Anterior cingulate cortex (tissue), 58 donors: ENCODE data around the gene FYCO1.

Experiments
- DNase-seq, 58 donors: peaks; one replicate each; lab custom pipeline; 2025; lab: John Stamatoyannopoulos, UW

The FYCO1 gene

GRCh38 chr3:45985532-45986302 lies 9.9 kb downstream of the FYCO1 start:
- DNase-seq, result no peak

- no peak for DNase-seq
These were observed 11.0 kb downstream of the FYCO1 start for GRCh38 chr3:45984331-45985312.

- no peak for DNase-seq
These were observed 11.9 kb downstream of the FYCO1 start for GRCh38 chr3:45983770-45984169.

GRCh38 chr3:45981346-45982074 lies 14.1 kb downstream of the FYCO1 start:
- no peak for DNase-seq

GRCh38 chr3:45980819-45981218 lies 14.8 kb downstream of the FYCO1 start:
- no peak for DNase-seq

GRCh38 chr3:45980229-45980813 lies 15.3 kb downstream of the FYCO1 start:
- no peak for DNase-seq

GRCh38 chr3:45979378-45979777 lies 16.2 kb downstream of the FYCO1 start:
- DNase-seq, result no peak

GRCh38 chr3:45978006-45978761 lies 17.4 kb downstream of the FYCO1 start:
- DNase-seq, result no peak

GRCh38 chr3:45976191-45977091 lies 19.2 kb downstream of the FYCO1 start:
- no peak for DNase-seq

GRCh38 chr3:45975686-45976085 lies 19.9 kb downstream of the FYCO1 start:
- no peak for DNase-seq

GRCh38 chr3:45974686-45975085 lies 20.9 kb downstream of the FYCO1 start:
- no peak for DNase-seq

GRCh38 chr3:45972534-45973402 lies 22.9 kb downstream of the FYCO1 start:
- peak in 3 of 58 donors; percentile 11 to 15 (median 11) for DNase-seq

- no peak for DNase-seq
These were observed 25.7 kb downstream of the FYCO1 start for GRCh38 chr3:45969953-45970352.

- no peak for DNase-seq
These were observed 26.5 kb downstream of the FYCO1 start for GRCh38 chr3:45969116-45969515.

GRCh38 chr3:45968706-45969105 lies 26.9 kb downstream of the FYCO1 start:
- no peak for DNase-seq

GRCh38 chr3:45968149-45968548 lies 27.5 kb downstream of the FYCO1 start:
- DNase-seq, result no peak

GRCh38 chr3:45967724-45968123 lies 27.9 kb downstream of the FYCO1 start:
- DNase-seq, result peak in 1 of 58 donors; percentile 18
